Breast epithelium (tissue), 3 donors: ENCODE measurements around the gene MBOAT2.

ENCODE experiments used
- CTCF ChIP-seq, 3 donors: fragments of 450-650 bp; IDR thresholded peaks; one replicate each; pipeline ENCODE4 v1.5.1; 2016 to 2017; ENCODE audit warnings: antibody characterized with exemption in 3 of 3, mild to moderate bottlenecking in 3 of 3, moderate library complexity in 3 of 3
- POLR2A ChIP-seq: fragments of 450-650 bp; IDR thresholded peaks from one replicate; pipeline ENCODE4 v1.6.1; 2016; ENCODE audit warnings: antibody characterized with exemption, mild to moderate bottlenecking, moderate library complexity

DNA sequence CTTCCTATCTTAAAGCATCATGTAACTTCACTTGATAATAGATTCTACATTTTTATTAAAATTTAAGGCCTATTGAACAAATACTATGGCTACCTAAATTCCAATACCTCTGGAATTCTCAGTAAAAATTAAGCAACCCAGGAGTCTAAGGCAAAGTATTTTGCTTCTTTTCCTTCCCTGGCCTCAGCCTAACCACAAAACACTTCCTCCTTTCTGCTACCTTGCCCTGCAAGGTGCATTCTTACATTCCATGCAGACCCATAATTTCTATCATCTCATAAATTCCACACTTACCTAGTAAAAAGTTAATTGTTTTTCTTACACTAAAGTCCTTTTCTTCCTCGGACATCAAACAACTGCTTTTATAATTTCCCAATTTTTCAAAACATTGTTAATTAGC, 3.7 kb downstream of the MBOAT2 start:
- TF ChIP-seq CTCF (IDR thresholded peaks at IDR 0.05) = no peak
- no peak for TF ChIP-seq POLR2A
